ENCODE results near the gene EXOSC9. TPM values are rescaled to one million over a fixed set of nuclear protein-coding genes. Genes with fewer than 3 reads are reported as not detected.

Gene EXOSC9
- total RNA-seq, 1 donor from 2014 or later, result 15.6 TPM

DNA sequence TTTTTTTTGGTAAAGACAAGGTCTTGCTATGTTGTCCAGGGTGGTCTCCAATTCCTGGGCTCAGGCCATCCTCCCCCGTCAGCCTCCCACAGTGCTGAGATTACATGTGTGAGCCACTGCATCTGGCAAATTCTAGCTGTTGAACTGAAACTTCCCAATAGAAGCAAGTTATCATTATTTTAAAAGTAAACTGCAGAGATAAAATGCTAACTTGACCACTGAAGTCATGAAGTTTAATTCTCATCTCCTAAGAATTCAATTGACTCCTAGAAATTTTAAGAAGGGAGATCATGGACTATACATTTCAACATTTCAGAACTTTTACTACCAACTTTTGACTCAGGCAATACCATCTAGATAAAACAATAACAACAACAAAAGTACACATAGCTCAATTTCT lies 11.7 kb upstream of the EXOSC9 start:
- H3K4me1 ChIP-seq, result peaks cover 1% of the 10 kb centered on the region
- TF ChIP-seq, protein P1, sequence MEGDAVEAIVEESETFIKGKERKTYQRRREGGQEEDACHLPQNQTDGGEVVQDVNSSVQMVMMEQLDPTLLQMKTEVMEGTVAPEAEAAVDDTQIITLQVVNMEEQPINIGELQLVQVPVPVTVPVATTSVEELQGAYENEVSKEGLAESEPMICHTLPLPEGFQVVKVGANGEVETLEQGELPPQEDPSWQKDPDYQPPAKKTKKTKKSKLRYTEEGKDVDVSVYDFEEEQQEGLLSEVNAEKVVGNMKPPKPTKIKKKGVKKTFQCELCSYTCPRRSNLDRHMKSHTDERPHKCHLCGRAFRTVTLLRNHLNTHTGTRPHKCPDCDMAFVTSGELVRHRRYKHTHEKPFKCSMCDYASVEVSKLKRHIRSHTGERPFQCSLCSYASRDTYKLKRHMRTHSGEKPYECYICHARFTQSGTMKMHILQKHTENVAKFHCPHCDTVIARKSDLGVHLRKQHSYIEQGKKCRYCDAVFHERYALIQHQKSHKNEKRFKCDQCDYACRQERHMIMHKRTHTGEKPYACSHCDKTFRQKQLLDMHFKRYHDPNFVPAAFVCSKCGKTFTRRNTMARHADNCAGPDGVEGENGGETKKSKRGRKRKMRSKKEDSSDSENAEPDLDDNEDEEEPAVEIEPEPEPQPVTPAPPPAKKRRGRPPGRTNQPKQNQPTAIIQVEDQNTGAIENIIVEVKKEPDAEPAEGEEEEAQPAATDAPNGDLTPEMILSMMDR (IDR thresholded peaks at IDR 0.05), result no peak
- H3K4me3 ChIP-seq, result no peak overlapping the region
- no peak for ATAC-seq
- no peaks in the 10 kb centered on the region for H3K27me3 ChIP-seq (ENCODE audit: low read depth)
- intact Hi-C loops (cut with DNase I), result no loop called here
- DNase-seq, result no peak
- no peaks in the 10 kb centered on the region for H3K36me3 ChIP-seq
- H3K9me3 ChIP-seq, result no peaks in the 10 kb centered on the region
- no peak overlapping the region for H3K27ac ChIP-seq

DNA sequence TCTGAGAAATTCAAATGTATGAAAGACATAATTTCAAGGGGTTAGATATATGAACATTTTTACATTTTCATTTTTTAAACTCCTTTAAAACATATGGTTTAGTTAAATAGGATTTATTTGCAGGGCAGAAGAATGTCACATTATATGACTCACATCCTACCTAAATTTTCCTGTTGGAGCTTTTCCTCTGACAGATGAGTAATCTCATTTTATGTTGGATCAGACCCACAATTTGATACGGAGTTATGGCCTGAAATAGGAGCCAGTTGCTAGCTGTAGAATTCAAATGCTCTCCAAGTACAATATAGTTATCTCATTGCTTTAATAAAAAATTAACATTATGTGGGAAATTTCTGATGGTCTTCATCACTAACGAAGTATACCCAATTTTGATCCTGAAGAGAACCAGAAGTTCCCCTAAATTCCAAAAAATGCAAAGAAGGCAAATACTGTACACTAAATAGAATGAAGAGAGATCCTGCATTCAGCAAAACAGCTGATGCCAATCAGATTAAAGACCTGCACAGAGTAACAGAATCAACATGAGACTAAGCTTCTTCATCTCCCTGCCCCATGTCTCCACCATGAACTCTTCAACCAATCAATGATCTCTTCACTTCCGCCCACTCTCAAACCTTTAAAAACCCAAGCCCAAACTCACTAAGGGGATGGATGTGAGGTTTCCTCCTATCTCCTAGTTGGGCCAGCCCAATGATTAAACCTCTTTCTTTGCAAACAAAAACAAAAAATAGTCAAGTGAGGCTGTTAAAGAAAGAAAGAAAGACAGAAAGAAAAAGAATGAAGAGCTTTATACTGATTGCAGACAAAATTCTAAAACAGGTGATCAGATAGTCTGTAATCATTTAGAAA lies 10.9 kb upstream of the EXOSC9 start:
- no peak for ATAC-seq
- no peak overlapping the region for H3K4me3 ChIP-seq
- H3K36me3 ChIP-seq, result no peaks in the 10 kb centered on the region
- peaks cover 6% of the 10 kb centered on the region for H3K4me1 ChIP-seq
- no peaks in the 10 kb centered on the region for H3K9me3 ChIP-seq
- DNase-seq, result no peak
- no peaks in the 10 kb centered on the region for H3K27me3 ChIP-seq (ENCODE audit: low read depth)
- no peak overlapping the region for H3K27ac ChIP-seq
- TF ChIP-seq, protein P1 (IDR thresholded peaks at IDR 0.05), result no peak
- intact Hi-C loops (cut with DNase I), result no loop called here

DNA sequence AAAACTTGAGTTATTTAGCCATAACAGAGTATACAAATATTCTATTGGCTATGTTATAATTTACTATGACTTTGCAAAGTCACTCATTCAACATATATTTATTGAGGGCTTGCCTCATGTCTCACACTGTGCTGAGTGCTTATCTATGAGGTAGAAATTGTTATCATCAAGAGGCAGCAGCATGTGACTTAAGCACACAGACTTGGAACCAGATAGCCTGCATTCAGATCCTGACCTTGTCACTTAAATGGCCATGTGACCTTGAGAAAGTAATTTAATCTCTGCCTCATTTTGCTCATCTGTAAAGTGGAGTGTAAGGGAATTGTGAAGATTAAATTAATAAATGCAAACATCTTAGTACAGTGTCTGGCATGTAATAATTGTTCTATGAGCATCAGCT lies 10.1 kb upstream of the EXOSC9 start:
- Histone ChIP-seq H3K36me3 (no peaks in the 10 kb centered on the region), H3K4me3 (no peak overlapping the region), H3K27ac (no peak overlapping the region), H3K4me1 (peaks cover 6% of the 10 kb centered on the region), H3K9me3 (no peaks in the 10 kb centered on the region), H3K27me3 (ENCODE audit: low read depth) (no peaks in the 10 kb centered on the region)
- intact Hi-C loops (cut with DNase I), result no loop called here
- ATAC-seq, result peak in 1 of 2 donors; percentile 35
- no peak for DNase-seq
- TF ChIP-seq, protein P1 (IDR thresholded peaks at IDR 0.05), result no peak

DNA sequence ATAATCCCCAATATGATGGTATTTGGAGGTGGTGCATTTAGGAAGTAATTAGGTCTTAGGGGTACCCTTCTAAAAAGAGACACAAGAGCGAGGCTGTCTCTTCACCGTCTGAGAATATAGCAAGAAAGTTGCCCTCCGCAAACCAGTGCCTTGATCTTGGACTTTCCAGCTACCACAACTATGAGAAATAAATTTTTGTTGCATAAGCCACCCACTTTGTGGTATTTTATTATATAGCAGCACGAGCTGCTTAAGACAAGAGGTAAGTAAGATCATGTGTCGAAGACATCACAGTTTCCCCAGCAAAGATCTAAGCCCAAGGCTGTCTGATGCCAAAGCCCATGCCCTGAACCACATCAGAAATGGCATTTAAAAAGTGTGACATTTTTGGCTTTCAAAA lies 9.6 kb upstream of the EXOSC9 start:
- ATAC-seq (no peak), DNase-seq (no peak)
- Histone ChIP-seq H3K4me1 (peaks cover 6% of the 10 kb centered on the region), H3K27ac (no peak overlapping the region), H3K4me3 (no peak overlapping the region), H3K27me3 (ENCODE audit: low read depth) (no peaks in the 10 kb centered on the region), H3K9me3 (no peaks in the 10 kb centered on the region), H3K36me3 (no peaks in the 10 kb centered on the region)
- intact Hi-C loops (cut with DNase I), result no loop called here
- TF ChIP-seq, protein P1 (IDR thresholded peaks at IDR 0.05), result no peak

DNA sequence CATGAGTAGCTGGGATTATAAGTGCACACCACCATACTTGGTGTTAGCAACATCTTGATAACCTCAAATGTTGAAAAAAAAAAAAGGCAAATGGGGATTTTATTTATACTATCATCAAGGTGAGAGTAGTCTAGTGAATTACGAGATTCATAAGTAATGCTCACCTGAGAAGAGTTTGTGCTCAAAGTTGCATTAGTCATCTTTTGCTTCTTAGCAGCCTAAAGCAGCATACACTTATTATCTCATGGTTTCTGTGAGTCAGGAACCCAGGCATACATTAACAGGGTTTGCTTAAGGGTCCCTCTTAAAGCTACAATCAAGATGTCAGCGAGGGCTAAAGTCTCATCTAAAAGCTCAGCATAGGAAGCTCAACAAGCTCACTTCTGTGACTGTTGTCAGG lies 8.2 kb upstream of the EXOSC9 start:
- Histone ChIP-seq H3K27me3 (ENCODE audit: low read depth) (no peaks in the 10 kb centered on the region), H3K27ac (no peak overlapping the region), H3K4me3 (no peak overlapping the region), H3K36me3 (no peaks in the 10 kb centered on the region), H3K4me1 (peaks cover 6% of the 10 kb centered on the region), H3K9me3 (no peaks in the 10 kb centered on the region)
- intact Hi-C loops (cut with DNase I), result no loop called here
- DNase-seq, result no peak
- ATAC-seq, result no peak
- TF ChIP-seq, protein P1 (IDR thresholded peaks at IDR 0.05), result no peak

All from lower lobe of right lung (tissue), 2 donors.